ENCODE measurements around the gene C22orf15.

DNA sequence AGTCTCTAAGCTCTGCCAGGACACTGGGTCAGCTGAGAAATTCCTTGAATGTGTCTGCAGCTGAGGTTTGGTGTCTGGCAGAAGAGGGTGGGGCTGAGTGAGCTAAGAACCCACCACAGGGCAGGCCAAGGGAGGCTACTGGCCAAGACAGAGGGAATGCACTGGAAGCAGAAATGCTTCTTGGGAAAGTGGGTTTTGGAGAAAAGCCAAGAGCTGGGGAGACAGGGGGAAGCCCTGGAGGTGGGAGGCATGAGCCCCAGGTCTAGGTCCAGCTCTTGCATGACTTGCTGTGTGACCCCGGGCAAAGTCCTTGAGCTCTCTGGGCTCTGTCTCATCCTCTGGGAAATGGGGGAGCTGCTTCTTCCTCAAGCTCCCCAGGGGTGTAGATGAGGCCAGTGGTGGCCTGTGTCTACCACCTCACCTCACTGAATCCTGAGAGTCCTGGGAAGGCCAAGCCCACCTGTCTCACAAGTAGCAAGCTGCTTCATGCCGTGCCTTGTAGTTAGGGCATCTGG is 12.2 kb downstream of the C22orf15 start:
- no peak for TF ChIP-seq EZH2 (IDR thresholded peaks at IDR 0.05; ENCODE audit: borderline replicate concordance, low read depth, low read length, severe bottlenecking)
- TF ChIP-seq, protein P1, sequence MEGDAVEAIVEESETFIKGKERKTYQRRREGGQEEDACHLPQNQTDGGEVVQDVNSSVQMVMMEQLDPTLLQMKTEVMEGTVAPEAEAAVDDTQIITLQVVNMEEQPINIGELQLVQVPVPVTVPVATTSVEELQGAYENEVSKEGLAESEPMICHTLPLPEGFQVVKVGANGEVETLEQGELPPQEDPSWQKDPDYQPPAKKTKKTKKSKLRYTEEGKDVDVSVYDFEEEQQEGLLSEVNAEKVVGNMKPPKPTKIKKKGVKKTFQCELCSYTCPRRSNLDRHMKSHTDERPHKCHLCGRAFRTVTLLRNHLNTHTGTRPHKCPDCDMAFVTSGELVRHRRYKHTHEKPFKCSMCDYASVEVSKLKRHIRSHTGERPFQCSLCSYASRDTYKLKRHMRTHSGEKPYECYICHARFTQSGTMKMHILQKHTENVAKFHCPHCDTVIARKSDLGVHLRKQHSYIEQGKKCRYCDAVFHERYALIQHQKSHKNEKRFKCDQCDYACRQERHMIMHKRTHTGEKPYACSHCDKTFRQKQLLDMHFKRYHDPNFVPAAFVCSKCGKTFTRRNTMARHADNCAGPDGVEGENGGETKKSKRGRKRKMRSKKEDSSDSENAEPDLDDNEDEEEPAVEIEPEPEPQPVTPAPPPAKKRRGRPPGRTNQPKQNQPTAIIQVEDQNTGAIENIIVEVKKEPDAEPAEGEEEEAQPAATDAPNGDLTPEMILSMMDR (IDR thresholded peaks at IDR 0.05; ENCODE audit: extremely low read depth in 1 of 2, insufficient read depth in 1 of 2, low read depth in 1 of 2, low read length in 2 of 2) = no peak
- TF ChIP-seq, protein P2, sequence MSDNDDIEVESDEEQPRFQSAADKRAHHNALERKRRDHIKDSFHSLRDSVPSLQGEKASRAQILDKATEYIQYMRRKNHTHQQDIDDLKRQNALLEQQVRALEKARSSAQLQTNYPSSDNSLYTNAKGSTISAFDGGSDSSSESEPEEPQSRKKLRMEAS (IDR thresholded peaks at IDR 0.05; ENCODE audit: insufficient read depth, insufficient read length) = no peak
- TF ChIP-seq POLR2AphosphoS5 (IDR thresholded peaks at IDR 0.05; ENCODE audit: insufficient read depth, low read depth, low read length) = no peak
